ENCODE results near the gene SERGEF.

SERGEF gene

GRCh38 chr11:17783878-17784277 lies 229.0 kb downstream of the SERGEF start:
- H3K36me3 ChIP-seq (ENCODE audit: control insufficient read depth, low read length): no peaks in the 10 kb centered on the region
- no peaks in the 10 kb centered on the region for H3K79me2 ChIP-seq (ENCODE audit: control insufficient read depth, low read length)
- no peaks in the 10 kb centered on the region for H3K9me3 ChIP-seq (ENCODE audit: control insufficient read depth, insufficient read depth, low read length)
- H3K4me1 ChIP-seq (ENCODE audit: control insufficient read depth, low read length): no peaks in the 10 kb centered on the region
- no peaks in the 10 kb centered on the region for H3K27me3 ChIP-seq (ENCODE audit: control insufficient read depth, low read length)
- no peaks in the 10 kb centered on the region for H4K20me1 ChIP-seq (ENCODE audit: control insufficient read depth, insufficient read depth, low read depth, low read length)
- H3K27ac ChIP-seq (ENCODE audit: low read depth, low read length): no peak overlapping the region
- H3K9me2 ChIP-seq (replicated peaks; ENCODE audit: control insufficient read depth, low read length): no peaks in the 10 kb centered on the region
- TF ChIP-seq CTCF (IDR thresholded peaks at IDR 0.05; ENCODE audit: low read depth, low read length, poor library complexity, severe bottlenecking): no peak
- TF ChIP-seq EZH2phosphoT487 (IDR thresholded peaks at IDR 0.05; ENCODE audit: borderline replicate concordance, low read length): no peak
- no peak overlapping the region for H3K4me3 ChIP-seq (ENCODE audit: low read length)
- no peak overlapping the region for H3K4me2 ChIP-seq (ENCODE audit: low read length)
- no peaks in the 10 kb centered on the region for H3F3A ChIP-seq (ENCODE audit: control insufficient read depth, insufficient read depth)

- no peak for TF ChIP-seq CTCF (IDR thresholded peaks at IDR 0.05; ENCODE audit: low read depth, low read length, poor library complexity, severe bottlenecking)
- no peak for TF ChIP-seq EZH2phosphoT487 (IDR thresholded peaks at IDR 0.05; ENCODE audit: borderline replicate concordance, low read length)
- no peak overlapping the region for H3K4me2 ChIP-seq (ENCODE audit: low read length)
- no peaks in the 10 kb centered on the region for H4K20me1 ChIP-seq (ENCODE audit: control insufficient read depth, insufficient read depth, low read depth, low read length)
- H3F3A ChIP-seq (ENCODE audit: control insufficient read depth, insufficient read depth): no peaks in the 10 kb centered on the region
- H3K27me3 ChIP-seq (ENCODE audit: control insufficient read depth, low read length): no peaks in the 10 kb centered on the region
- no peaks in the 10 kb centered on the region for H3K9me3 ChIP-seq (ENCODE audit: control insufficient read depth, insufficient read depth, low read length)
- no peaks in the 10 kb centered on the region for H3K79me2 ChIP-seq (ENCODE audit: control insufficient read depth, low read length)
- H3K4me1 ChIP-seq (ENCODE audit: control insufficient read depth, low read length): no peaks in the 10 kb centered on the region
- H3K36me3 ChIP-seq (ENCODE audit: control insufficient read depth, low read length): no peaks in the 10 kb centered on the region
- no peak overlapping the region for H3K4me3 ChIP-seq (ENCODE audit: low read length)
- no peak overlapping the region for H3K27ac ChIP-seq (ENCODE audit: low read depth, low read length)
- H3K9me2 ChIP-seq (replicated peaks; ENCODE audit: control insufficient read depth, low read length): no peaks in the 10 kb centered on the region
Observed at GRCh38 chr11:17782603-17783337, 230.1 kb downstream of the SERGEF start.

GRCh38 chr11:17782145-17782544 lies 230.7 kb downstream of the SERGEF start:
- H3K27ac ChIP-seq (ENCODE audit: low read depth, low read length): no peak overlapping the region
- H3F3A ChIP-seq (ENCODE audit: control insufficient read depth, insufficient read depth): no peaks in the 10 kb centered on the region
- H3K4me2 ChIP-seq (ENCODE audit: low read length): no peak overlapping the region
- no peaks in the 10 kb centered on the region for H3K79me2 ChIP-seq (ENCODE audit: control insufficient read depth, low read length)
- no peaks in the 10 kb centered on the region for H3K36me3 ChIP-seq (ENCODE audit: control insufficient read depth, low read length)
- H3K9me3 ChIP-seq (ENCODE audit: control insufficient read depth, insufficient read depth, low read length): no peaks in the 10 kb centered on the region
- TF ChIP-seq EZH2phosphoT487 (IDR thresholded peaks at IDR 0.05; ENCODE audit: borderline replicate concordance, low read length): no peak
- no peak for TF ChIP-seq CTCF (IDR thresholded peaks at IDR 0.05; ENCODE audit: low read depth, low read length, poor library complexity, severe bottlenecking)
- no peak overlapping the region for H3K4me3 ChIP-seq (ENCODE audit: low read length)
- no peaks in the 10 kb centered on the region for H3K4me1 ChIP-seq (ENCODE audit: control insufficient read depth, low read length)
- H3K9me2 ChIP-seq (replicated peaks; ENCODE audit: control insufficient read depth, low read length): no peaks in the 10 kb centered on the region
- H4K20me1 ChIP-seq (ENCODE audit: control insufficient read depth, insufficient read depth, low read depth, low read length): no peaks in the 10 kb centered on the region
- no peaks in the 10 kb centered on the region for H3K27me3 ChIP-seq (ENCODE audit: control insufficient read depth, low read length)
